ENCODE measurements around the gene MPDU1. TPM values are rescaled to one million over a fixed set of nuclear protein-coding genes. Genes with fewer than 3 reads are reported as not detected.
A peak's percentile ranks its signal among the peaks of the same experiment; 100 is the strongest.

Gene MPDU1
- total and polyA plus RNA-seq, 10 of the 15 experiments (the other 5 are each of a cell fraction or from before 2014, with no cell fraction given): 3.6 to 138 (median 78.9) TPM

DNA sequence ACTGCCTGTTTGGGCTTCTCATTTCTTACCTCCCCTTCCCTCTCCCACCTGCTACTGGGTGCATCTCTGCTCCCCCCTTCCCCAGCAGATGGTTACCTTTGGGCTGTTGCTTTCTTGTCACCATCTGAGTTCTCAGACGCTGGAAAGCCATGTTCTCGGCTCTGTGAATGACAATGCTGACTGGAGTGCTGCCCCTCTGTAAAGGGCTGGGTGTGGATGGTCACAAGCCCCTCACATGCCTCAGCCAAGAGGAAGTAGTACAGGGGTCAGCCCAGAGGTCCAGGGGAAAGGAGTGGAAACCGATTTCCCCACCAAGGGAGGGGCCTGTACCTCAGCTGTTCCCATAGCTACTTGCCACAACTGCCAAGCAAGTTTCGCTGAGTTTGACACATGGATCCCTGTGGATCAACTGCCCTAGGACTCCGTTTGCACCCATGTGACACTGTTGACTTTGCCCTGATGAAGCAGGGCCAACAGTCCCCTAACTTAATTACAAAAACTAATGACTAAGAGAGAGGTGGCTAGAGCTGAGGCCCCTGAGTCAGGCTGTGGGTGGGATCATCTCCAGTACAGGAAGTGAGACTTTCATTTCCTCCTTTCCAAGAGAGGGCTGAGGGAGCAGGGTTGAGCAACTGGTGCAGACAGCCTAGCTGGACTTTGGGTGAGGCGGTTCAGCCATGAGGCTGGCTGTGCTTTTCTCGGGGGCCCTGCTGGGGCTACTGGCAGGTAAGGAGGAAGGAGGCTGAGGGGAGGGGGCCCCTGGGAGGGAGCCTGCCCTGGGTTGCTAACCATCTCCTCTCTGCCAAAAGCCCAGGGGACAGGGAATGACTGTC is 4.4 kb upstream of the MPDU1 start, which contains the start of gene CD68 (continued):
- TF ChIP-seq, protein P1, sequence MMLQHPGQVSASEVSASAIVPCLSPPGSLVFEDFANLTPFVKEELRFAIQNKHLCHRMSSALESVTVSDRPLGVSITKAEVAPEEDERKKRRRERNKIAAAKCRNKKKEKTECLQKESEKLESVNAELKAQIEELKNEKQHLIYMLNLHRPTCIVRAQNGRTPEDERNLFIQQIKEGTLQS (IDR thresholded peaks at IDR 0.05; ENCODE audit: borderline replicate concordance, extremely low read depth, low read depth, low read length): no peak
- TF ChIP-seq RB1 (IDR thresholded peaks at IDR 0.05; ENCODE audit: borderline replicate concordance): no peak
- TF ChIP-seq CBFB (IDR thresholded peaks at IDR 0.05; ENCODE audit: low read depth): peak; percentile 42; the same call in 1 of the 2 replicates
- TF ChIP-seq, protein P2, sequence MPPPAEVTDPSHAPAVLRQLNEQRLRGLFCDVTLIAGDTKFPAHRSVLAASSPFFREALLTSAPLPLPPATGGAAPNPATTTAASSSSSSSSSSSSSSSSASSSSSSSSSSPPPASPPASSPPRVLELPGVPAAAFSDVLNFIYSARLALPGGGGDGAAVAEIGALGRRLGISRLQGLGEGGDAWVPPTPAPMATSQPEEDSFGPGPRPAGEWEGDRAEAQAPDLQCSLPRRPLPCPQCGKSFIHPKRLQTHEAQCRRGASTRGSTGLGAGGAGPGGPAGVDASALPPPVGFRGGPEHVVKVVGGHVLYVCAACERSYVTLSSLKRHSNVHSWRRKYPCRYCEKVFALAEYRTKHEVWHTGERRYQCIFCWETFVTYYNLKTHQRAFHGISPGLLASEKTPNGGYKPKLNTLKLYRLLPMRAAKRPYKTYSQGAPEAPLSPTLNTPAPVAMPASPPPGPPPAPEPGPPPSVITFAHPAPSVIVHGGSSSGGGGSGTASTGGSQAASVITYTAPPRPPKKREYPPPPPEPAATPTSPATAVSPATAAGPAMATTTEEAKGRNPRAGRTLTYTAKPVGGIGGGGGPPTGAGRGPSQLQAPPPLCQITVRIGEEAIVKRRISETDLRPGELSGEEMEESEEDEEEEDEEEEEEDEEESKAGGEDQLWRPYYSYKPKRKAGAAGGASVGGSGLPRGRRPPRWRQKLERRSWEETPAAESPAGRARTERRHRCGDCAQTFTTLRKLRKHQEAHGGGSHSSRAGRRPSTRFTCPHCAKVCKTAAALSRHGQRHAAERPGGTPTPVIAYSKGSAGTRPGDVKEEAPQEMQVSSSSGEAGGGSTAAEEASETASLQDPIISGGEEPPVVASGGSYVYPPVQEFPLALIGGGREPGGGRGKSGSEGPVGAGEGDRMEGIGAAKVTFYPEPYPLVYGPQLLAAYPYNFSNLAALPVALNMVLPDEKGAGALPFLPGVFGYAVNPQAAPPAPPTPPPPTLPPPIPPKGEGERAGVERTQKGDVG (CRISPR knock-in tag; IDR thresholded peaks at IDR 0.05): peak; percentile 73; the same call in 1 of the 2 replicates
- TF ChIP-seq, protein P3, sequence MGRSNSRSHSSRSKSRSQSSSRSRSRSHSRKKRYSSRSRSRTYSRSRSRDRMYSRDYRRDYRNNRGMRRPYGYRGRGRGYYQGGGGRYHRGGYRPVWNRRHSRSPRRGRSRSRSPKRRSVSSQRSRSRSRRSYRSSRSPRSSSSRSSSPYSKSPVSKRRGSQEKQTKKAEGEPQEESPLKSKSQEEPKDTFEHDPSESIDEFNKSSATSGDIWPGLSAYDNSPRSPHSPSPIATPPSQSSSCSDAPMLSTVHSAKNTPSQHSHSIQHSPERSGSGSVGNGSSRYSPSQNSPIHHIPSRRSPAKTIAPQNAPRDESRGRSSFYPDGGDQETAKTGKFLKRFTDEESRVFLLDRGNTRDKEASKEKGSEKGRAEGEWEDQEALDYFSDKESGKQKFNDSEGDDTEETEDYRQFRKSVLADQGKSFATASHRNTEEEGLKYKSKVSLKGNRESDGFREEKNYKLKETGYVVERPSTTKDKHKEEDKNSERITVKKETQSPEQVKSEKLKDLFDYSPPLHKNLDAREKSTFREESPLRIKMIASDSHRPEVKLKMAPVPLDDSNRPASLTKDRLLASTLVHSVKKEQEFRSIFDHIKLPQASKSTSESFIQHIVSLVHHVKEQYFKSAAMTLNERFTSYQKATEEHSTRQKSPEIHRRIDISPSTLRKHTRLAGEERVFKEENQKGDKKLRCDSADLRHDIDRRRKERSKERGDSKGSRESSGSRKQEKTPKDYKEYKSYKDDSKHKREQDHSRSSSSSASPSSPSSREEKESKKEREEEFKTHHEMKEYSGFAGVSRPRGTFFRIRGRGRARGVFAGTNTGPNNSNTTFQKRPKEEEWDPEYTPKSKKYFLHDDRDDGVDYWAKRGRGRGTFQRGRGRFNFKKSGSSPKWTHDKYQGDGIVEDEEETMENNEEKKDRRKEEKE (IDR thresholded peaks at IDR 0.05): no peak
- TF ChIP-seq MTA2 (IDR thresholded peaks at IDR 0.05; ENCODE audit: low read depth): peak; percentile 78
- TF ChIP-seq ZNF24 (IDR thresholded peaks at IDR 0.05): no peak
- TF ChIP-seq ZSCAN29 (IDR thresholded peaks at IDR 0.05): no peak
- TF ChIP-seq TARDBP (IDR thresholded peaks at IDR 0.05; ENCODE audit: borderline replicate concordance): peak; percentile 78; the same call in 1 of the 2 replicates
- no peak for TF ChIP-seq ASH2L (IDR thresholded peaks at IDR 0.05; ENCODE audit: borderline replicate concordance, low read depth)
- peak; percentile 68 to 76; a peak in 3 of 4 replicates for TF ChIP-seq IKZF2 (IDR thresholded peaks at IDR 0.05)
- peak; percentile 74 for TF ChIP-seq RAD51 (IDR thresholded peaks at IDR 0.05)
- TF ChIP-seq, protein P4, sequence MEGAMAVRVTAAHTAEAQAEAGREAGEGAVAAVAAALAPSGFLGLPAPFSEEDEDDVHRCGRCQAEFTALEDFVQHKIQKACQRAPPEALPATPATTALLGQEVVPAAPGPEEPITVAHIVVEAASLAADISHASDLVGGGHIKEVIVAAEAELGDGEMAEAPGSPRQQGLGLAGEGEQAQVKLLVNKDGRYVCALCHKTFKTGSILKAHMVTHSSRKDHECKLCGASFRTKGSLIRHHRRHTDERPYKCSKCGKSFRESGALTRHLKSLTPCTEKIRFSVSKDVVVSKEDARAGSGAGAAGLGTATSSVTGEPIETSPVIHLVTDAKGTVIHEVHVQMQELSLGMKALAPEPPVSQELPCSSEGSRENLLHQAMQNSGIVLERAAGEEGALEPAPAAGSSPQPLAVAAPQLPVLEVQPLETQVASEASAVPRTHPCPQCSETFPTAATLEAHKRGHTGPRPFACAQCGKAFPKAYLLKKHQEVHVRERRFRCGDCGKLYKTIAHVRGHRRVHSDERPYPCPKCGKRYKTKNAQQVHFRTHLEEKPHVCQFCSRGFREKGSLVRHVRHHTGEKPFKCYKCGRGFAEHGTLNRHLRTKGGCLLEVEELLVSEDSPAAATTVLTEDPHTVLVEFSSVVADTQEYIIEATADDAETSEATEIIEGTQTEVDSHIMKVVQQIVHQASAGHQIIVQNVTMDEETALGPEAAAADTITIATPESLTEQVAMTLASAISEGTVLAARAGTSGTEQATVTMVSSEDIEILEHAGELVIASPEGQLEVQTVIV (IDR thresholded peaks at IDR 0.05; ENCODE audit: borderline replicate concordance, partially characterized antibody): no peak
- TF ChIP-seq POLR2AphosphoS2 (IDR thresholded peaks at IDR 0.05; ENCODE audit: low read depth, low read length): peak; percentile 99
- no peak for TF ChIP-seq SUZ12 (IDR thresholded peaks at IDR 0.05; ENCODE audit: unreplicated experiment)

Measured in GM12878 (cell line).